Activated CD4-positive, alpha-beta T cell treated with anti-CD3 and anti-CD28 coated beads, Interleukin-2, amount 50 U/mL, for 1 hour (primary cell): ENCODE measurements around the gene EVA1C.
"Not testable (repeated sequence)": the region's sequence is repeated elsewhere in the genome, so short reads cannot be mapped to it uniquely, and the experiment has no call there.

Experiments used
- DNase-seq: peaks from one replicate; pipeline ENCODE4 v3.0.0-alpha.2; 2020

Gene EVA1C

DNA sequence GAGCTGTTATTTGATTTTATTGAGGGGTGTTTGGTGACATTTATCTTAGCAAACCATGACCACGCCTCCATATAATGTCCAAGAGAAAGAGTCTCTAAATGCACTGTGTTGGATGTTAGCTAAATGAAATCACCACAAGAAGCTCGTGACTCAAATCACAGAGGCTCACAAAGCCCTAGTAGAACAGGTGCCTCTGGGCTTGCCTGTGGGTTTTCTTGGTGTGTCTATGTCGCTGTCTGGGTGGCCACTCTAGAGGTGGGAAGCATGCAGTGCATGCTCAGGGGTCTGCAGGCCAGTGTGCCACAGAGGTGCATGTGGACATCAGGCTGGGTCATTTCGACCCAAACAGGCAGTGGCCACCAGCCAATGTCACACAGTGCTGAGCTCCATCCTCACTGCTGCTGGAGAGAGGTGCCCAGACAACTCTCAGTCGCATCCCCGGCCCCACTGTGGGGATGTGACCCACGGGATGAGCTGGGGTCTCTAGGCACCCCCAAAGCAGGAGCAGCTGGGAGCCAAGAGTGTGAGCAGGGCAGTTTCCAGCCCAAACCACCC, 94.0 kb downstream of the EVA1C start:
- not testable (repeated sequence) for DNase-seq

DNA sequence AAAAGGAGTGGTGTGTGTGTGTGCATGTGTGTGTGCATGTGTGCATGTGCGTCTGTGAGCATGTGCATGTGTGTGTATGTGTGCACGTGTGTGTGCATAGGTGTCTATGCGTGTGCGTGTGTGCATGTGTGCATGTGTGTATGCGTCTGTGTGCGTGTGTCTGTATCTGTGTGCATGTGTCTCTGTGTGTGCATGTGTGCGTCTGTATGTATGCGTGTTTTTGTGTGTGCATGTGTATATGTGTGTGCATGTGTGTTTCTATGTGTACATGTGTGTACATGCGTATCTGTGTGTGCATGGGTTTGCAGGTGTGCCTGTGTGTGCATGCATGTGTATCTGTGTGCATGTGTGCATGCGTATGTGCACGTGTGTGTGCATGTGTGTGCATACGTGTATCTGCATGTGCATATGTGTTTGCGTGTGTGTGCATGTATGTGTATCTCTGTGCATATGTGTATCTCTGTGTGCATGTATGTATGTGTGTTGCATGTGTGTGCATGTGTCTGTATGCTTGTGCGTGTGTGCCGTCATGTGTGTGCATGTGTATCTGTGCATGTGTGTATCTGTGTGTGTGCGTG, 94.9 kb downstream of the EVA1C start:
- DNase-seq, result no peak

DNA sequence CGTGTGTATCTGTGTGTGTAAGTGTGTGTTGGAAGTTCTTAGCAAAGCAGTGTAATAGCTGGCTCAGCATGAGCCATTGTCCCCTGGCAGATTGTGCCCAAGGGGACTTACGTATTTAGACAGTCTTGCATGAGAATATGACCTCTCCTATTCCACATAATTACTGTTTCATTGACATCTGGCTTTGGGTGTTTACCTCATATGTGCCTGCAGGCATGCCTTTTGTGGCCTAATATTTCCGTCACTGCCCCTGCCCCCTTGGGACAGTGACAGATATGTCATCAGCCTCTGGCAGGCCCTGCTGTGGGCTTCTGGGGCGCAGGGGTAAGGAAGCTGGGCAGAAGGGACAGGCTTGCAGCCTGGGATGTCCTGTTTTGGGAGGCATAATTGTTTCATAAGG, 95.5 kb downstream of the EVA1C start:
- DNase-seq, result not testable (repeated sequence)

DNA sequence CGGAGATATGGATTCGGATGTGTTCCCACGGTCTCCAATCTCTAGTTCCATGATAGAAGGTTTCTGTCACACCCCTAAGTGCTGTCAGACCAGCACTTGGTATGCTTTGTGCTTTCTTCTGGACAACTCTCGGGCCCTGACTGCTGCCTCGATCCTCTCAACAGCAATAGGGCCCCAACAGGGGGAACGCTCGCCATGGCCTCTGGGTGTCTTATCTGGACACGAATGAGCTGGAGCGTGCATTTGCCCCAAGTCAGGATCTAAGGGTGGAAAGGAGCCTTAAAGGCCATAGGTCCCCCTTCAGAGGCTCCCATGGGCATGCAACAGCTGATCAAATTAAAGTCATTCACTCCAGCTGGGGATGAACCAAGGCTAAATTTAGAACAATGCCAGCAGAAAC, 96.1 kb downstream of the EVA1C start:
- no peak for DNase-seq

DNA sequence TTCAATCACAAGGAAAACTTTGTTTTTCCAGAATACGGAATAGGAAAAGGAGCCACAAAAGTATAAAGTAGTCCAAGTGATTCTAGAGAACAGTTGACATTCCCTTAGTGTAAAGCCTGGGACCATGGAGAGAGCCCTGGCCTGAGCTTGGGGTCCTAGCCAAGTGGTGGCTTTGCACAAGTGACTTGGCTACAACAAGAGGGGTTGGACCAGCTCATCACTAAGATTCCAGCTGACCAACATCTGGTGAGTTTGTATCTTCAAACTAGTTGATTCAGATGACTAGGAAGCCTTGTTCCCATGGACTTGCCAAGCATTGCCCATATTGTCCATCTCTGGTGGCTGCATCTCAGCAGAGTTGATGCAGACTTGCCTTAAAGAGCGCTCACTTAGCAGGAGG, 96.5 kb downstream of the EVA1C start:
- DNase-seq, result not testable (repeated sequence)

DNA sequence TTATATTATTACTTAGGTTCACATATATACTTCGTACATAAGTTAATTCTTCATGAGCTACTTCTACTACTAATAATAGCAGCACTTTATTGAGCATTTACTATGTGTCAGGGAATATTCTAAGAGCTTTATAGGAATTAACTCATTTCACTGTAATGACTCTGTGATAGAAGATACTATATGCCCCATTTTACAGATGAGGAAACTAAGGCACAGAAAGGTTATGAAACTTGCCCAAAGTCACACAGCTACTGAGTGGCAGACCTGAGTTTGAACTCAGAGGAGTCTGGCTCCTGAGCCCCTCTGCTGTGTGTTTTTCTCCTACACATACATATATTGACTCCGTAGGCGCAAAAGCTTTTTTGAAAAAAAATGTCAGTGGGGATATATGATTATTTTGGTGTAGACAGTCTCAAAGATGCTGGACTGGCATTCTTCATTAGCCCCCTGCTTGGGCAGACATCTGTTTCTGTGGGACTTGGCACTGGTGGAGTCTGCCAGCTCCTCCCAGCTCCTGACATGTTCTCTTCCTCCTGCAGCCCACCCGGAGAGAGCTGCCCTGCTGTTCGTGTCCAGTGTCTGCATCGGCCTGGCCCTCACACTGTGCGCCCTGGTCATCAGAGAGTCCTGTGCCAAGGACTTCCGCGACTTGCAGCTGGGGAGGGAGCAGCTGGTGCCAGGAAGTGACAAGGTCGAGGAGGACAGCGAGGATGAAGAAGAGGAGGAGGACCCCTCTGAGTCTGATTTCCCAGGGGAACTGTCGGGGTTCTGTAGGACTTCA, 102.0 kb downstream of the EVA1C start:
- no peak for DNase-seq

DNA sequence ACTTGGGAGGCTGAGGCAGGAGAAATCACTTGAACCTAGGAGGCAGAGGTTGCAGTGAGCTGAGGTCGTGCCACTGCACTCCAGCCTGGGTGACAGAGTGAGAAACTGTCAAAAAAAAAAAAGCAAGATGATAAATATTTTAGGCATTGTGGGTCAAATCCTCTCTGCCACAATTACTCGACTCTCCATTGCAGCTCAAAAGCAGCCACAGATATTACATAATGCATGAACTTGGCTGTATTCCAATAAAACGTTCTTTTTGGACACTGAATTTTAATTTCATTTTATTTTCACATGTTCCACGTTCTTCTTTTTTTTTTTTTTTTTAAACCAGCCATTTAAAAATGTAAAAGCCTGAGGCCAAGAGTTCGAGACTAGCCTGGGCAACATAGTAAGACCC, 103.4 kb downstream of the EVA1C start:
- no peak for DNase-seq

DNA sequence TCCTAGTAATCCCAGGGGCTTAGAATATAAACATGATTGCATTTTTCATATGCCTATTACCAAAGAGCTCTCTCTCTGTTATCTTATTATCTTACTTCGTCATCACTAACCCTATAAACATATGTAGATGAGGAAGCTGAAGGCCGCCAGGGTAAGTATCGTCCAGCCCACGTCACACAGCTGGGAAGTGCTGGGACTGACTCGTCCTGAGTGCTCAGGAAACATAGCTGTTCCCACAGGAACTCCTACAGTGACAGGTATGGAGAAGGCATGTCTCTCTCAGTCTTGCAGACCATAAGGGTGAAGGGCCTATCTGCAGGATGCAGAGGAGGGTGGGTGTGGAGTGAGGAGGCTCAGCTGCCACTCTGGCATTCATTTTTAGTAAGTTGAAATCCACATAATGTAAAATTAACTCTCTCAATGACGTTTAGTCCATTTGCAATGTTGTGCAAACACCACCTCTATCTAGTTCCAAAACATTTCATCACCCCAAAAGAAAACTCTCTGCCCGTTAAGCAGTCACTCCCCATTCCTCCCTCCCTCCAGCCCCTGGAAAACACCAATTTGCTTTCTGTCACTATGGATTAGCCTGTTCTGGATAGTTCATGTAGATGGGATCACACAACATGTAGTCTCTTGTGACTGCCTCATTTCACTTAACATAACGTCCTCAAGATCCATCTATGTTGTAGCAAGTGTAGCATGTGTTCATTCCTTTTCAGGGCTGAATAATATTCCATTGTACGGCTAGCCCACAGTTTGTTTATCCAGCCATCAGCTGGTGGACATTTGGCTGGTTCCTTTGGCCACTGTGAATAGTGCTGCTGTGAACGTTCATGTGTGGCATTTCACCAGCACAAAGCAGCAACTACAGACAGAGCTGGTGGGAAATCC, 104.5 kb downstream of the EVA1C start:
- no peak for DNase-seq

DNA sequence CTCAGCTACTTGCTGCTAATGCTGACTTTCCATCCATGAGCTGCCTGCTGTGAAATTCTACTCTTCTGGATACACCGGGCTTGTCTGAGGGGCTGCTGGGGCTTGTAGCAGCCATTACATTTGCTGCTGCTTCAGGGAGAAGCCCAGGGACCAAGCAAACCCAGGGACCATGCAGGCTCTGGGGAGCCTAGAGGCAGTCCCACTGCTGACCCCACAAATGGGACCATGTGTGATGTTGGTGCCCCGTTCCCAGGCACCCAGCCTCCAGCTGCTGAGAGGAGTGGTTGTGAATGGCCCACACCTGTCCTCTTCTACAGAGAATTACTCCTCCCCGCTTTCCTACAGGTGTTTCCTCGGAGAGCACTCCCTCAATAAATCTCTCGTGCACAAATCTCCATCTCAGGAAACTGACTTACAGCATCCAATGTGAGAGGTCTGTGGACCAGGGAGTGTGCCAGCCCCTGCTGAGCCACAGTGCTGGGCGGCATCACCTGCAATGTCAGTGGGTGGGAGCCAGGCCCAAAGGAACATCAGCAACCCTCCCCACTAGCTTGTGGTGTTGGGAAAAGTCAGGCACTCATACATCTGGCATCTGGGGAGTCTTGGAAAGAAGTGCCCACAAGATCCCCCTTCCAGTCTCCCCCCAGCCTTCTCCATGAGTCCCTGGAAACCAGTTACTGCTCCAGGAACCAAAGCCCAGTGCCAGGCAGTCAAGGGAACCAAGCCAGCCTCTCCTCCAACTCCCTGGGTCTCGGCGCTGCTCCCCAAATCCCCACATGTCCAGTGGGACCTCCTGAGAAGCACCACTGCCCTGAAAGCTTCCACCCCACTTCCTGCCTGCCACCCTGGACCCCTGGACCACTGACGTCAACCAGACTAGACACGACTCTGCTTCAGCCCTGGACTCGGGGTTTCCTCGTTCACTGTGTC, 107.7 kb downstream of the EVA1C start:
- no peak for DNase-seq

DNA sequence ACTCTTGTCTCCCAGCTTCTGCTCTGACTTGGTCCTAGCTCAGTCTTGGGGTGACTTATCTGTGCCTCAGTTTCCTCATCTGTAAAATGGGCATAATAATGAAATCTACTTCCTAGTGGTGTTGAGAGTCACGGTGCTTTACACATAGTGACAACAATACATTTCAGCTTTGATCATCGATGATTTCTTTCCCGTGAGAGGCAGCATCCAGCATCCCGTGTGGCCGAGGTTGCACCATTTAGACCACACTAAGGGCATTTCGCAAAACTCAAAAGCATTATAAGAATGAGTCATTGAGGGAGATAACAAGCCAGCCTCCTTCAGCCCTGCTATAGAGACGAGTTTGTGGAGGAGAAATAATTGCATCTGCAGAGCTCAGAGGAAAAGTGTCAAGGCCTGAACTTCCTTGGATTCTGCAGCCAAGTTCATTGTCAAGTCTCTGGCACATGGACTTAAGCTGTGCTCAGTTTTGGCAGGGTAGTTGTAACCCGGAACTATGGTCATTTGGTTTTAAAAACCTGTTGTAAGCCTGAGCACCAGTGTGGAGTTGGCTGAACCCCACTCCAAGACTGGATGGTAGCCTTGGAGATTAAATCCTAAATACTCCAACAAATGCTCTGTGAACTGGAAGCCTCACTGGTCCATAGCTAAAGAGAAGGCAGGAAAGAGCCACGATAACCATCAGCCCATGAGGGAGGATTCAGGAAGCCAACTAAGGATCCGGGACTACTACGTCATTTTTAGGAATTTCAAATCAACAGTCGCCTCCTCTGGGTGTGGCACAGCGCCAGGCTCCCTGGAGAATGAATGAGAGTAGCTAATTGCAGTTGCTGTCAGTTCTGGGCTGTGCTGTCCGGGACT, 108.6 kb downstream of the EVA1C start:
- no peak for DNase-seq

DNA sequence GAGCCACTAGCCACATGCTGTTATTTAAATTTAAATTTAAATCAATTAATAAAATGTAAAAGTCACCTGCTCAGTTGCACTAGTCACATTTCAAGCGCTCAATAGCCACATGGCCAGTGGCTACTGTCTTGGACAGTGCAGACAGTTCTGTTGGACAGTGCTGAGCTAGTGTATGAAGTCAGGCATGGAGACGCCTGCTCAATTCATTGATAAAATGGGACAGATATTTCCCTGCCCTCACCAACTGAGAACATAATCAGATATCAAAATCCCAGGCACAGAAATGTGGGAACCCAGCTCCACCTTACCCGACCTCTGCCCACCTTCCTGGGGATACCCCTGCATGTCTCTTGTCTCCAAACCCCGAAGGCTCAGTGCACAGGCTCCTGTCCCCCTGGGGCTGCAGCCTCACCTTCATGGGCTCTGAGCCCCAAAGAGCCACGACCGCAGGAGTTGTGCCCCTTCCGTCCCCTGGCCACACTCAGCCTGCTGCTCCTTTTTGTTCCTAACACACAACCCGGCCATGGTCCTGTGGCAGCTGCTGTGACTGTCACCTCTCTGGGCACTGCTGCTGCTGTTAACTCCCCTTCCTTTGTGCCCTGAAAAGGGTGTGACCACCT, 109.3 kb downstream of the EVA1C start:
- no peak for DNase-seq

DNA sequence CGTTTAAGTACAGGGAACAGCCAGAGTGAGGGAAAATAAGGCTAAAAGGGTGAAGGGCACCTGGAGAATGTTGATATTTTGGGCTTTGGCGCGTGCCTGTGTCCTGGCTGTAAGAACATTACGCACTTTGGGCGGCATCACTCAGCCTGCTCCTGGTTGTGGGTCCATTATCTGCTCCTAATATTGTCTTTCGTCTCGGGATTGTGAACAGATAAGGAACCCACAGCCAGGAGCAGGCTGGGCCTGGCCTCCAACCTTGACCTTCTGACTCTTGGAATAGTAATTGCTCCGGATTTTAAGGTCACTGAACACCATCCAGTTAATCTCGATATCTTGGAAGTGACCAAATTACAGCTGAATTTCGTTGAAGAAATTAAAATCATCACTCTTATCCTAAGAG, 111.0 kb downstream of the EVA1C start:
- no peak for DNase-seq

DNA sequence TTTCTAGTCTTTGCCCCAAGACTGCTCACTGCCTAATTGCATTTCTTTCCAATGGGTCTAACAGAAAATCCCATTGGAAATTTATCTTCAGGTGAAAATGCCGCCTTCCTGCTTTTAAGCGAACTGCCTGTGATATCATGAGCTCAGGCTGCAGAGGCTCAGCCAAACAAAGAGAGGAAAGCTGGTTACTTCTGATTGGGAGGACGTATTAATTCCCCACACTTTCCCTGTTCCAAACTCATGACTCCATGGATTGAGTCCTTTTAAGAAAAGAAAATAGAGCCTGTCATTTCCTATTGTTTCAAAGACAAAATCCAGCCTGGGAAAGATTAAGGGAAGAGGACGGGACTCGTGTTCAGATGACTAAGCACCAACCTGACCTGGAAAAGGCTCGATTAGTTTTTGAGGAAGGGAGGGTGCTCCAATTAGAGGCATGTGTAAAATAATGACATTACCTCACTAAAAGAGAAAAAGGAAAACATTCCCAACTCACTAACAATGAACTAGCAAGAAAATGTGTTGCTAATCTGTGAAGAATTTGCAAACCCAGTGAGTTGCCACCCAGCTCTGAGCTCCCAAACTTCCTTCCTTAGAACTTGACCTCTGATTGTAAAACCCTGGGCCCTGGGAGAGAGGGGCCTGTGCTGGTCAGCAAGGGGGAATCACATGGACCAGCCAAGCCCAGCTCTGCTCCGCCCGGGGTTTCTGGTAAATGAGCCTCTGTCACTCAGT, 111.6 kb downstream of the EVA1C start:
- no peak for DNase-seq

DNA sequence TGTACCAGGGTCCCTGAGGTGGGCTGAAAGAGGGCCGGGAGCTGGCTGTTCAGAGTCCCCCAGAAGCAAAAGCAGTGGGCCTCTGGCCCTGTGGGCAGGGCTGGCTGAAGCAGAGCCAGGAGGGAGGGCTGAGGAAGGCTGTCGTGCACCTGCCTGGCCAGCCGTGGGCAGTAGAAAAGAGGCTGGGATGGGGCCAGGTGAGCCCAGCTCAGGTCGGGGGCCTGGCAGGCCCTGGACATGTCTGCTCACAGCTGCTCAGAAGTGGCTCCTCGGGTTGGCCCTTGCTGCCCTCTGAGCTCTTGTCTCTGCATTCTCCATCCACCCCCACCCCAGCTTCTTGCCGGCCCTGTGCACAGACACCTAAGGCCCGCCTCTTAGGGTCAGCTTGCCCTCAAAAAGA, 112.8 kb downstream of the EVA1C start:
- no peak for DNase-seq

DNA sequence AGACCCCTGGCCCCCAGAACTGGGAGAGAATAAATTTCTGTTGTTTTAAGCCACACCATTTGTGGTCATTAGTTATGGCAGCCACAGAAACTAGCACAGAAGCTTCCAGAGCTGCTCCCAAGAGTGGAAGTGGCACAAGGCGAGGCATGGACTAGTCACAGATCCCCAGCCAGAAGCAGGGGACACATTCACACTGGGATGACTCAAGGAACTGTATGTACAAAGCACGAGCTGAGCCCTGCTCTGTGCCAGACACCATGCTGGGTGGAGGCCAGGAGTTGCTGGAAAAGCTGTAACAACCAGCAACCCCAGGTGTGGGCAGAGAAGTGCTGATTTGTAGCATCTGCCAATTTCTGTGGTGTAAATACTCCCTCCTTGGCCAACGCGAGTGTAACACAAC, 117.2 kb downstream of the EVA1C start:
- DNase-seq, result no peak

DNA sequence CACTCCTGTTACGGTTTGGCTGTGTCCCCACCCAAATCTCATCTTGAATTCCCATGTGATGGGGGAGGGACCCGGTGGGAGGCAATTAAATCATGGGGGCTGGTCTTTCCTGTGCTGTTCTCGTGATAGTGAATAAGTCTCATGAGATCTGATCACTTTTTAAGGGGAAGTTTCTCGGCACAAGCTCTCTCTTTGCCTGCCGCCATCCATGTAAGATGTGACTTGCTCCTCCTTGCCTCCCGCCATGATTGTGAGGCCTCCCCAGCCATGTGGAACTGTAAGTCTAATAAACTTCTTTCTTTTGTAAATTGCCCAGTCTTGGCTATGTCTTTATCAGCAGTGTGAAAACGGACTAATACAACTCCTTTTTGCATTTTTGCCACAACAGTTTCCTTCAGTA, 118.3 kb downstream of the EVA1C start:
- DNase-seq, result not testable (repeated sequence)

DNA sequence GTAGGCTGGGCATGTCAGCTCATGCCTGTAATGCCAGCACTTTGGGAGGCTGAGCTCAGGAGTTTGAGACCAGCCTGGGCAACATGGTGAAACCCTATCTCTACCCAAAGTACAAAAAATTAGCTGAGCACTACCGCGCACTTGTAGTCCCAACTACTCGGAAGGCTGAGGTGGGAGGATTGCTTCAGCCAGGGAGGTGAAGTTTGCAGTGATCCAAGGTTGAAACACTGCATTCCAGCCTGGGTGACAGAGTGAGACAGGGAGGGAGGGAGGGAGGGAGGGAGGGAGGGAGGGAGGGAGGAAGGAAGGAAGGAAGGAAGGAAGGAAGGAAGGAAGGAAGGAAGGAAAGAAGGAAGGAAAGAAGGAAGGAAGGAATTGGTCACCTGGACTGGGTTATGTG, 119.1 kb downstream of the EVA1C start:
- DNase-seq, result not testable (repeated sequence)

DNA sequence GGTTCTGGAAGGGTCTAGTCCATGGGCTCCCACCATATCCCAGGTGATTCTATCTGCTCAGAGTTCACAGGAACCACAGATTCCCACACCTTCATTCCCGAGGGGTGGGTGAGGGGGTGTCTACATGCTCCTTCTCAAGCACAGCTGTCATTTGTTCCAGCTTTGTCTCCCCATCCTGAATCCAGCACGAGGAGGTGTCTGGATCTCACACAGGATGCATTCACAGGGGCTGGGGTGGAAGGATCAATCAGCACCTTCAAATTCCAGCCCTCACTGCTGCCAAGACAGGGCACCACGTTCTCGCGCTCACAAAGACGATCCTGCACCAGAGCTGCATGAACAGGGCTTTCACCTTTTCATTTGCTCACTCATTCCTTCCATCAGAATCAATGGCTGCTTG, 120.1 kb downstream of the EVA1C start:
- no peak for DNase-seq

DNA sequence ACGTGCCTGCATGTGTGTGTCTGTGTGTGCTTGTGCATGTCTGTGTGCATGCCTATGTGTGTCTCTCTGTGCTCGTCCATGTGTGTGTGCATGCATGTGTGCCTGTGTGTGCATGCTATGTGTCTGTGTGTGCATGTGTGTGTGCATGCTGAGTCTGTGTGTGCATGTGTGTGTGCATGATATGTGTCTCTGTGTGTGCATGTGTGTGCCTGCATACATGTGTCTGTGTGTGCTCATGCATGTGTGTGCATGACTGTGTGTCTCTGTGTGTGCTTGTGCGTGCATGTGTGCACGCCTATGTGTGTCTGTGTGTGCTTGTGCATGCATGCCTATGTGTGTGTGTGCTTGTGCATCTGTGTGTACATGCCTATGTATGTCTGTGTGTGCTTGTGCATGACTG, 120.5 kb downstream of the EVA1C start:
- no peak for DNase-seq

DNA sequence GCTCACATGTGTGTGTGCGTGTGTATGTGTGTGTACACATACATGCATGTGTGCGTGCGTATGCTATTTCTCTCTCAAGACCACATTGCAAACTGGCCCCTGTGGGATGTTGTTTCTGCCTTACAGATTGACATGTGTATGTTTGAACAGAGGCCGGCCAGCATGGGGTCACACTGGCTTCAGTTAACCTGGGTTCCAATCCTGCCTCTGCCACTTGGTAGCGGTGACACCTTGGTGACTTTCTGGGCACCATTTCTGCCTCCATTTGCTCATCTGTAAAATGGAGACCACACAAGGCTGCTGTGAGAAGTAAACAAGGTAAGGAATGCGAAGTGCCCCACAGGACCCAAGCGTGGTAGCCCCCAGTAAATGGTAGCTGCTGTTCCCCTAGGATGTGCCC, 121.1 kb downstream of the EVA1C start:
- no peak for DNase-seq
